PC-9 (cell line): ENCODE measurements around the gene KIAA1191. TPM values are rescaled to one million over a fixed set of nuclear protein-coding genes. Genes with fewer than 3 reads are reported as not detected.
"Not testable (repeated sequence)": the region's sequence is repeated elsewhere in the genome, so short reads cannot be mapped to it uniquely, and the experiment has no call there.

ENCODE experiments used
- BruUV-seq: library from RNA; stranded (reverse); fragments of 400-500 nt; replicated peaks from 2 replicates; lab custom pipeline; 2021; lab: Mats Ljungman, UMichigan
- CTCF ChIA-PET: fragments of 300-600 bp; sonication (Branson Sonifier 250); formaldehyde crosslinking; loops from one replicate; lab custom pipeline; 2022; ENCODE audit warnings: antibody characterized with exemption; lab: Charles Lee
- POLR2A ChIA-PET: fragments of 300-600 bp; sonication (Branson Sonifier 250); formaldehyde crosslinking; loops from one replicate; lab custom pipeline; 2022; ENCODE audit warnings: antibody characterized with exemption; ENCODE audit not compliant: unreplicated experiment; lab: Charles Lee
- DNase-seq, 2 experiments: peaks; one replicate each; pipeline versions ENCODE4 v3.0.0 to v3.0.0-alpha.2; 2015 to 2022; ENCODE audit warnings: mixed read lengths in 1 of 2
- H2AFZ ChIP-seq: fragments of 200-600 bp; sonication (generic); 2 replicates; pipeline ENCODE4 v1.8.1; 2017; ENCODE audit warnings: antibody characterized with exemption
- H3F3A ChIP-seq: fragments of 200-600 bp; sonication (generic); 2 replicates; pipeline ENCODE4 v1.8.1; 2017; ENCODE audit warnings: antibody characterized with exemption, mild to moderate bottlenecking, low read depth; ENCODE audit not compliant: insufficient read depth
- H3K27ac ChIP-seq: fragments of 200-600 bp; sonication (generic); 2 replicates; pipeline ENCODE4 v1.6.1; 2016; ENCODE audit warnings: mixed run types
- H3K27me3 ChIP-seq: fragments of 200-600 bp; sonication (generic); 2 replicates; pipeline ENCODE4 v1.6.1; 2016; ENCODE audit warnings: low read depth, mixed run types; ENCODE audit not compliant: insufficient read depth
- H3K36me3 ChIP-seq: fragments of 200-600 bp; sonication (generic); 2 replicates; pipeline ENCODE4 v1.6.1; 2016; ENCODE audit warnings: low read depth, mixed run types
- H3K4me1 ChIP-seq: fragments of 200-600 bp; sonication (generic); replicated peaks from 2 replicates; pipeline ENCODE4 v1.6.1; 2016; ENCODE audit warnings: mixed run types; ENCODE audit not compliant: insufficient read depth
- H3K4me2 ChIP-seq: fragments of 200-600 bp; sonication (generic); 2 replicates; pipeline ENCODE4 v1.6.1; 2017; ENCODE audit warnings: mixed run types
- H3K4me3 ChIP-seq: fragments of 200-600 bp; sonication (generic); 2 replicates; pipeline ENCODE4 v1.6.1; 2016; ENCODE audit warnings: mixed run types
- H3K79me2 ChIP-seq: fragments of 200-600 bp; sonication (generic); 2 replicates; pipeline ENCODE4 v1.6.1; 2017; ENCODE audit warnings: low read depth, mixed run types
- H3K9me2 ChIP-seq: fragments of 200-600 bp; sonication (generic); 2 replicates; pipeline ENCODE4 v1.8.1; 2017; ENCODE audit warnings: mild to moderate bottlenecking; ENCODE audit not compliant: insufficient read depth
- H3K9me3 ChIP-seq: fragments of 200-600 bp; sonication (generic); 2 replicates; pipeline ENCODE4 v1.8.1; 2016; ENCODE audit warnings: low read depth; ENCODE audit not compliant: insufficient read depth
- H4K20me1 ChIP-seq: fragments of 200-600 bp; sonication (generic); 2 replicates; pipeline ENCODE4 v1.8.1; 2017; ENCODE audit not compliant: insufficient read depth
- CTCF ChIP-seq: fragments of 200-600 bp; sonication (generic); conservative IDR thresholded peaks from 2 replicates; pipeline ENCODE4 v1.6.1; 2017; ENCODE audit warnings: mixed run types, antibody characterized with exemption, mild to moderate bottlenecking, moderate library complexity
- EZH2 ChIP-seq: fragments of 200-600 bp; sonication (generic); IDR thresholded peaks from 2 replicates; pipeline ENCODE4 v1.8.0; 2017; ENCODE audit warnings: antibody characterized with exemption, low read depth
- intact Hi-C: fragments of 100-400 bp; cut with micrococcal nuclease; formaldehyde crosslinking; loops from one replicate; pipeline ENCODE4 v1.10.0; 2022; ENCODE audit not compliant: unreplicated experiment
- total RNA-seq: library from RNA; stranded (reverse); gene quantifications from 2 replicates; pipeline ENCODE4 v1.2.3, GENCODE V29; 2021

The KIAA1191 gene
- total RNA-seq, 1 experiment from 2014 or later, result 115 TPM

- H2AFZ ChIP-seq, result no peak overlapping the region
- POLR2A ChIA-PET, result no interaction called here
Observed at GRCh38 chr5:176409765-176410164, 48.2 kb upstream of the KIAA1191 start.

GRCh38 chr5:176408590-176408989 is 47.0 kb upstream of the KIAA1191 start:
- DNase-seq, result no peak
- peaks cover 35% of the 10 kb centered on the region for H4K20me1 ChIP-seq
- H3K9me3 ChIP-seq, result no peaks in the 10 kb centered on the region
- intact Hi-C loops, result no loop called here
- peaks cover 31% of the 10 kb centered on the region; the same call in 1 of the 2 replicates for H3F3A ChIP-seq
- ChIA-PET CTCF (interaction anchor here (0.7 kb wide), 2 partner anchors 38 to 161 kb away, joined by 5 to 6 read pairs; no protein-coding TSS in a partner anchor), POLR2A (no interaction called here)
- H3K27me3 ChIP-seq, result no peaks in the 10 kb centered on the region
- peaks cover 41% of the 10 kb centered on the region for H3K4me1 ChIP-seq
- no peak for TF ChIP-seq EZH2
- TF ChIP-seq CTCF, result no peak
- H3K27ac ChIP-seq, result no peak overlapping the region
- H3K4me2 ChIP-seq, result no peak overlapping the region
- no peak overlapping the region for H3K4me3 ChIP-seq
- peaks cover 34% of the 10 kb centered on the region for H3K79me2 ChIP-seq
- H3K36me3 ChIP-seq, result peaks cover 13% of the 10 kb centered on the region; the same call in 1 of the 2 replicates
- H3K9me2 ChIP-seq, result no peaks in the 10 kb centered on the region
- no peak overlapping the region for H2AFZ ChIP-seq
- no TSS peak for BruUV-seq

More at GRCh38 chr5:176409765-176410164, 48.2 kb upstream of the KIAA1191 start:
- no peak overlapping the region for H3K27ac ChIP-seq
- H3K9me2 ChIP-seq, result no peaks in the 10 kb centered on the region
- BruUV-seq, result no TSS peak
- H3K79me2 ChIP-seq, result peaks cover 46% of the 10 kb centered on the region
- H3K27me3 ChIP-seq, result no peaks in the 10 kb centered on the region
- H3K4me2 ChIP-seq, result no peak overlapping the region
- peaks cover 13% of the 10 kb centered on the region; the same call in 1 of the 2 replicates for H3K36me3 ChIP-seq
- TF ChIP-seq CTCF, result no peak
- TF ChIP-seq EZH2, result no peak
- peak in 1 of 2 experiments; percentile 17 for DNase-seq
- no peaks in the 10 kb centered on the region for H3K9me3 ChIP-seq
- H3K4me1 ChIP-seq, result peaks cover 43% of the 10 kb centered on the region
- CTCF ChIA-PET, result no interaction called here
- intact Hi-C loops, result loop anchor here (1.0 kb wide), 1 partner anchor 20 kb away; no protein-coding TSS in a partner anchor
- H3K4me3 ChIP-seq, result no peak overlapping the region
- H4K20me1 ChIP-seq, result peaks cover 41% of the 10 kb centered on the region
- H3F3A ChIP-seq, result peaks cover 35% of the 10 kb centered on the region; the same call in 1 of the 2 replicates

- H3K27ac ChIP-seq, DNase-seq, H3K9me2 ChIP-seq, H3K4me3 ChIP-seq, BruUV-seq, H3K9me3 ChIP-seq, intact Hi-C loops, H2AFZ ChIP-seq, H3K4me2 ChIP-seq, H3K27me3 ChIP-seq, POLR2A ChIA-PET: not testable (repeated sequence)
- Histone ChIP-seq H3K79me2 (peaks cover 31% of the 10 kb centered on the region), H3K36me3 (peaks cover 13% of the 10 kb centered on the region; the same call in 1 of the 2 replicates), H3F3A (peaks cover 31% of the 10 kb centered on the region; the same call in 1 of the 2 replicates), H3K4me1 (peaks cover 40% of the 10 kb centered on the region), H4K20me1 (peaks cover 31% of the 10 kb centered on the region)
- CTCF ChIA-PET, result interaction anchor here (0.7 kb wide), 1 partner anchor 39 kb away, joined by 5 read pairs; no protein-coding TSS in a partner anchor
Observed at GRCh38 chr5:176408252-176408573, 46.6 kb upstream of the KIAA1191 start.
